GM13977 (cell line): ENCODE results near the gene ABLIM3.

Experiments used
- DNase-seq: peaks from one replicate; pipeline ENCODE4 v3.0.0; 2012; ENCODE audit warnings: low spot score
- CTCF ChIP-seq: IDR thresholded peaks from 2 replicates; pipeline ENCODE4 v1.5.1; 2012; ENCODE audit warnings: mild to moderate bottlenecking, control low read depth; ENCODE audit not compliant: insufficient read depth; ENCODE audit errors: extremely low read depth, missing control alignments
- in situ Hi-C: fragments of 300-500 bp; cut with MboI; formaldehyde crosslinking; loops from one replicate; pipeline ENCODE4 v1.12.0; 2022; ENCODE audit warnings: low sequenced_read_pairs, low pct_unique_long_range_greater_than_20kb, mixed read lengths, inconsistent platforms; ENCODE audit not compliant: unreplicated experiment

ABLIM3 gene

GRCh38 chr5:149195337-149195887, 54.1 kb downstream of the ABLIM3 start:
- in situ Hi-C loops, result no loop called here
- no peak for DNase-seq
- no peak for TF ChIP-seq CTCF

- in situ Hi-C loops, result no loop called here
- DNase-seq, result no peak
- TF ChIP-seq CTCF, result no peak
These were observed 54.7 kb downstream of the ABLIM3 start for GRCh38 chr5:149195962-149196361.

GRCh38 chr5:149198148-149198547, 56.9 kb downstream of the ABLIM3 start:
- in situ Hi-C loops, result no loop called here
- no peak for TF ChIP-seq CTCF
- no peak for DNase-seq

- in situ Hi-C loops, result no loop called here
- DNase-seq, result no peak
- no peak for TF ChIP-seq CTCF
These were observed 59.1 kb downstream of the ABLIM3 start for GRCh38 chr5:149200355-149200754.

- in situ Hi-C loops, result no loop called here
- TF ChIP-seq CTCF, result no peak
- DNase-seq, result no peak
These were observed 59.9 kb downstream of the ABLIM3 start for GRCh38 chr5:149201121-149201637.

GRCh38 chr5:149202910-149203451, 61.7 kb downstream of the ABLIM3 start:
- no peak for DNase-seq
- in situ Hi-C loops, result no loop called here
- no peak for TF ChIP-seq CTCF
